Cardiac muscle cell (in vitro differentiated cells and primary cell): ENCODE measurements around the gene SEPTIN2. TPM values are rescaled to one million over a fixed set of nuclear protein-coding genes. Genes with fewer than 3 reads are reported as not detected.

Experiments
- DNase-seq, 2 donors: peaks; one replicate each; pipeline versions ENCODE4 v3.0.0 to v3.0.0-alpha.2; 2010 to 2017; ENCODE audit warnings: low read depth in 1 of 2, low spot score in 1 of 2
- H3K27ac ChIP-seq: fragments of 200-600 bp; sonication (generic); 2 replicates; pipeline ENCODE4 v1.5.1; 2016
- H3K27me3 ChIP-seq: fragments of 200-600 bp; sonication (generic); 2 replicates; pipeline ENCODE4 v1.6.0; 2016; ENCODE audit warnings: control low read depth
- H3K36me3 ChIP-seq: fragments of 200-600 bp; sonication (generic); 2 replicates; pipeline ENCODE4 v1.5.1; 2016; ENCODE audit warnings: control low read depth
- H3K4me1 ChIP-seq: fragments of 200-600 bp; sonication (generic); 2 replicates; pipeline ENCODE4 v1.8.1; 2017; ENCODE audit warnings: low read depth, mild to moderate bottlenecking, mixed run types
- H3K4me3 ChIP-seq: fragments of 200-600 bp; sonication (generic); 2 replicates; pipeline ENCODE4 v1.5.1; 2016; ENCODE audit warnings: mild to moderate bottlenecking
- H3K9me3 ChIP-seq: fragments of 200-600 bp; sonication (generic); 2 replicates; pipeline ENCODE4 v1.5.1; 2017; ENCODE audit warnings: low read depth, mild to moderate bottlenecking, control low read depth
- CTCF ChIP-seq: IDR thresholded peaks from 2 replicates; pipeline ENCODE4 v1.5.1; 2012; ENCODE audit warnings: low read depth, mild to moderate bottlenecking, low read length
- polyA plus RNA-seq: library from polyadenylated mRNA; unstranded; fragments of >200 nt; fragmentation: Nextera tagmentation; extraction: Ambion mirVana; gene quantifications from 2 replicates; pipeline ENCODE4 v1.2.1, GENCODE V29; 2016
- total RNA-seq: library from RNA; depleted of rRNA; stranded (reverse); fragments of >200 nt; gene quantifications from 2 replicates; pipeline ENCODE4 v1.2.3, GENCODE V29; 2016

SEPTIN2 gene
- total and polyA plus RNA-seq, 2 experiments from 2014 or later = 386 to 627 TPM

- Histone ChIP-seq H3K27me3 (no peaks in the 10 kb centered on the region), H3K27ac (peak within 1 kb of the TSS; percentile 92), H3K9me3 (no peaks in the 10 kb centered on the region), H3K4me1 (peaks cover 13% of the 10 kb centered on the region), H3K4me3 (peak within 1 kb of the TSS; percentile 49), H3K36me3 (peaks cover 24% of the 10 kb centered on the region)
- no peak for TF ChIP-seq CTCF
- peak; percentile 100 for DNase-seq
These were observed 40.5 kb downstream of the SEPTIN2 start, which contains the start of gene FARP2 for GRCh38 chr2:241355983-241356870. TSS of gene FARP2 (plus strand) at chr2:241356285. CDS start at chr2:241373108, 16,823 bp downstream.

- no peak for DNase-seq
- peaks cover 13% of the 10 kb centered on the region for H3K4me1 ChIP-seq
- no peaks in the 10 kb centered on the region for H3K9me3 ChIP-seq
- peak overlapping the region; percentile 84 for H3K27ac ChIP-seq
- no peak for TF ChIP-seq CTCF
- H3K36me3 ChIP-seq = peaks cover 18% of the 10 kb centered on the region
- H3K4me3 ChIP-seq = peak overlapping the region; percentile 49
- H3K27me3 ChIP-seq = no peaks in the 10 kb centered on the region
These were observed 41.1 kb downstream of the SEPTIN2 start for GRCh38 chr2:241356871-241357260.

GRCh38 chr2:241357531-241357930, 41.8 kb downstream of the SEPTIN2 start:
- no peak for DNase-seq
- H3K4me3 ChIP-seq = peak overlapping the region; percentile 49
- no peaks in the 10 kb centered on the region for H3K9me3 ChIP-seq
- peaks cover 11% of the 10 kb centered on the region for H3K36me3 ChIP-seq
- peaks cover 13% of the 10 kb centered on the region for H3K4me1 ChIP-seq
- H3K27ac ChIP-seq = no peak overlapping the region
- no peaks in the 10 kb centered on the region for H3K27me3 ChIP-seq
- TF ChIP-seq CTCF = no peak

GRCh38 chr2:241358470-241358869, 42.7 kb downstream of the SEPTIN2 start:
- peak in 1 of 2 donors; percentile 35 for DNase-seq
- Histone ChIP-seq H3K27me3 (no peaks in the 10 kb centered on the region), H3K4me1 (peaks cover 13% of the 10 kb centered on the region), H3K36me3 (peaks cover 3% of the 10 kb centered on the region), H3K4me3 (no peak overlapping the region), H3K27ac (no peak overlapping the region), H3K9me3 (no peaks in the 10 kb centered on the region)
- TF ChIP-seq CTCF = no peak

GRCh38 chr2:241359481-241360045, 43.8 kb downstream of the SEPTIN2 start:
- Histone ChIP-seq H3K4me3 (no peak overlapping the region), H3K36me3 (no peaks in the 10 kb centered on the region), H3K9me3 (no peaks in the 10 kb centered on the region), H3K4me1 (peaks cover 11% of the 10 kb centered on the region), H3K27ac (no peak overlapping the region), H3K27me3 (no peaks in the 10 kb centered on the region)
- no peak for DNase-seq
- TF ChIP-seq CTCF = no peak
